H1 (cell line): Measurements from ENCODE around the gene SIDT1. TPM values are rescaled to one million over a fixed set of nuclear protein-coding genes. Genes with fewer than 3 reads are reported as not detected.

Experiments used
- SUZ12 ChIP-seq: fragments of 200-600 bp; sonication (generic); IDR thresholded peaks from 2 replicates; pipeline ENCODE4 v1.6.1; 2012; ENCODE audit warnings: mild to moderate bottlenecking, inconsistent platforms, low read length, moderate library complexity, mixed read lengths
- polyA plus RNA-seq, 7 experiments: library from polyadenylated mRNA; depleted of rRNA in 3 of 7; stranded (reverse) in 5 of 7; unstranded in 2 of 7; fragments of >200 nt in 5 of 7; fragments of 200-250 nt in 2 of 7; gene quantifications; 1 replicate in 5 of 7; 2 replicates in 1 of 7; 4 replicates in 1 of 7; pipeline versions ENCODE4 v1.2.1 to v1.2.3, GENCODE V29; 2011 to 2013; ENCODE audit warnings: missing spikeins in 2 of 7, mixed read lengths in 2 of 7
- total RNA-seq: library from RNA; stranded (reverse); fragmentation: NEBNext Ultra II Directional; extraction: Animal tissue kit (Norgen Biotek cat#: 25700); gene quantifications from 2 replicates; pipeline ENCODE4 v1.2.1, GENCODE V29; 2021

SIDT1 gene
- total and polyA plus RNA-seq, 2 of the 8 experiments (the other 6 are each of a cell fraction or from before 2014, with no cell fraction given) = 0.06 TPM; not detected in 1

DNA sequence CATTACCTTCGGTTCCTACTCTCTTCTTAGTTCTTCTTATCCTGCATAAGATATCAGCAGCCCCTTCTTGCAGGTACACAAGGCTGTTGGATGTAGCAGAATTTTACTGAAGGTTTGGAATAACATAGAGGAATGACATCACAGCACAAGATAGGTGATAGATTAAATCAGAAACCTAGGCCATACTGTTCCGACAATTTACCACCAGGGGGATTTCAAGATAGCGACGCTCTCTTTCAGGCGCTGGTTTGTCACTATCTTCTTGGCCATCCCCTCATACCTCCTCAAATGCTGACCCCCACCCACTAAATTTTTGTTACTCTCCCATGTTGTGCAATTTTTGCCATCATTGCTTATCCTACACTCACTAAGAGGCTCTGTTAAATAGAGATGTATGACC, 3.5 kb downstream of the SIDT1 start (continued):
- TF ChIP-seq SUZ12 = no peak
